D721Med (cell line): ENCODE results near the gene INO80B.
A peak's percentile ranks its signal among the peaks of the same experiment; 100 is the strongest.

Experiments used
- DNase-seq: peaks from one replicate; pipeline ENCODE4 v3.0.0; 2011; ENCODE audit warnings: low spot score; ENCODE audit not compliant: insufficient read length
- FAIRE-seq: peaks from 2 replicates; lab custom pipeline; 2011; peaks lifted over from hg19 to GRCh38; lab: Jason Lieb, UNC
- TF ChIP-seq, protein P1 (sequence below): IDR thresholded peaks from 2 replicates; pipeline ENCODE4 v1.5.1; 2012; ENCODE audit warnings: mild to moderate bottlenecking, control low read depth; ENCODE audit not compliant: insufficient read depth; ENCODE audit errors: missing control alignments

INO80B gene

DNA sequence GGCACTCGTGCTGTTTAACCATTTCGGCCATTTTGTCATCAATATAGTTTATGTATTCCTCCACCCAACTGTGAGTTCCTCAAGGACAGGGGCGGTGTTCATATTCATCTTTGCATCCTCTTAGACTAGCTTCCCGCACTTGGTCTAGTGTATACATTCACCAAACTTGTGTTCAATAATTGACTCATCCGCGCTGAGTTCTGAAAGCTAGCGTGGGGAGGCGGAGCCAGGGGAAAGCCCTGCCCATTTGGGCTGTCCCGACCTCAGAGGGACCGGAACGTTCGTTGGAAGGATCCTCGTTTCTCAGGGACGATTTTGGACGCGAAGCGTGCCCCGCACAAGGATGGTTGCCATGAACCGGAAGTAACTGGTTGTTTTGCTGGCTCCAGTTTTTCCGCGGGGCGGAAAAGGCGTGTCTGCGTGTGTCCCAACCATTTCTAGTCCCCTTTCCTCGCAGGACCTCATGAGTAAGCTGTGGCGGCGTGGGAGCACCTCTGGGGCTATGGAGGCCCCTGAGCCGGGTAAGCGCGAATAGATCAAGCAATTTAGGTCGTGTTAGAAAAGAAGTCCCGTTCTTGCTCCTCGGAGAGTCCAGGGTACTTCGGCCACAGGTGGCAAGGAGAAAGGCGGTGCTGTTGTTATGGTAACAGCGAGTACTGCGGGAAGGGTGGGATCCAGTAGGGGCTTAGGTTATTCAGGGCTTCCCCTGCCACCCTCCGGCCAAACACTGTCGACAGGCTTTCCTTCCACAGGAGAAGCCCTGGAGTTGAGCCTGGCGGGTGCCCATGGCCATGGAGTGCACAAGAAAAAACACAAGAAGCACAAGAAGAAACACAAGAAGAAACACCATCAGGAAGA, at the start of gene INO80B:
Gene INO80B (plus strand): TSS at position 434 of the 858 bp plus-strand sequence. CDS start 30 bp downstream, at position 464.
- FAIRE-seq (peak; percentile 64), DNase-seq (no peak)
- TF ChIP-seq, protein P1, sequence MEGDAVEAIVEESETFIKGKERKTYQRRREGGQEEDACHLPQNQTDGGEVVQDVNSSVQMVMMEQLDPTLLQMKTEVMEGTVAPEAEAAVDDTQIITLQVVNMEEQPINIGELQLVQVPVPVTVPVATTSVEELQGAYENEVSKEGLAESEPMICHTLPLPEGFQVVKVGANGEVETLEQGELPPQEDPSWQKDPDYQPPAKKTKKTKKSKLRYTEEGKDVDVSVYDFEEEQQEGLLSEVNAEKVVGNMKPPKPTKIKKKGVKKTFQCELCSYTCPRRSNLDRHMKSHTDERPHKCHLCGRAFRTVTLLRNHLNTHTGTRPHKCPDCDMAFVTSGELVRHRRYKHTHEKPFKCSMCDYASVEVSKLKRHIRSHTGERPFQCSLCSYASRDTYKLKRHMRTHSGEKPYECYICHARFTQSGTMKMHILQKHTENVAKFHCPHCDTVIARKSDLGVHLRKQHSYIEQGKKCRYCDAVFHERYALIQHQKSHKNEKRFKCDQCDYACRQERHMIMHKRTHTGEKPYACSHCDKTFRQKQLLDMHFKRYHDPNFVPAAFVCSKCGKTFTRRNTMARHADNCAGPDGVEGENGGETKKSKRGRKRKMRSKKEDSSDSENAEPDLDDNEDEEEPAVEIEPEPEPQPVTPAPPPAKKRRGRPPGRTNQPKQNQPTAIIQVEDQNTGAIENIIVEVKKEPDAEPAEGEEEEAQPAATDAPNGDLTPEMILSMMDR, result no peak

DNA sequence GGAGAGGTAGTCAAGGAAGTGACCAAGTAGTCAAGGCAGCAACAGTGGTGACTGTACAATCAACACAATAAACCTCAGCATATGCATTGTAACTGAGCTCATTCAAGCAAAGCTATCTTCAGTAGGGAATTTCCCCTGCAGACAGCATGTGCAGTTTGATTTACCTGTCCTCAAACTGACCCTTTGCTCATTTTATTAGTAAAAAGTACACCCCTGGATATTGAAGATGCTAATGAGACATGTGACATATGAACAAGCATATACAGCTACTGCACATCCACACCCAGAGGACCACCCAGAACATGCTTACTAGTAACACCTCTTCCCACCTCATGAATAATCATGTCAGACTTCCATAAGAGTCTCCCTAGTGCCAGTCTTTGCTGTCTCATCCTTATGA, 48.9 kb upstream of the INO80B start:
- TF ChIP-seq, protein P1, result no peak
- no peak for FAIRE-seq
- DNase-seq, result no peak

DNA sequence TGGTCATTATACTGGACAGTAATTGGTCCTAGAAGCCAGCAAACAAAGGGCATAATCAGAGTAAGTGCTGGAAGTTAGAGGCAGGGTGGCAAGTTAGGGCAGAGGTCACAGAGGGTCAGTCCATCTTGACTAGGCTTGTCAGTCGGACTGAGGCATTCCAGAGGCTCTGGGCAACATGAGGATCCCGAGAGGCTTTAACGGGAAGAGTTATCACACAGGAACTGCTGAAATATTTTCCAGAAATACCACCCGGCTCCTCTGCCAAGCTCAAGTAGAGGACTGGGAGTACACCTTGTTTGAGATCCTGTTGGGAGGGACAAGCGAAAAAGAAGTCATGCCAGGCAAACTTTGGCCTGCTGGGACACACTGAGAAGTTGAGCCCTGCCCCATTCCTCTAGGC, 47.2 kb upstream of the INO80B start:
- TF ChIP-seq, protein P1, result no peak
- DNase-seq, result no peak
- no peak for FAIRE-seq

DNA sequence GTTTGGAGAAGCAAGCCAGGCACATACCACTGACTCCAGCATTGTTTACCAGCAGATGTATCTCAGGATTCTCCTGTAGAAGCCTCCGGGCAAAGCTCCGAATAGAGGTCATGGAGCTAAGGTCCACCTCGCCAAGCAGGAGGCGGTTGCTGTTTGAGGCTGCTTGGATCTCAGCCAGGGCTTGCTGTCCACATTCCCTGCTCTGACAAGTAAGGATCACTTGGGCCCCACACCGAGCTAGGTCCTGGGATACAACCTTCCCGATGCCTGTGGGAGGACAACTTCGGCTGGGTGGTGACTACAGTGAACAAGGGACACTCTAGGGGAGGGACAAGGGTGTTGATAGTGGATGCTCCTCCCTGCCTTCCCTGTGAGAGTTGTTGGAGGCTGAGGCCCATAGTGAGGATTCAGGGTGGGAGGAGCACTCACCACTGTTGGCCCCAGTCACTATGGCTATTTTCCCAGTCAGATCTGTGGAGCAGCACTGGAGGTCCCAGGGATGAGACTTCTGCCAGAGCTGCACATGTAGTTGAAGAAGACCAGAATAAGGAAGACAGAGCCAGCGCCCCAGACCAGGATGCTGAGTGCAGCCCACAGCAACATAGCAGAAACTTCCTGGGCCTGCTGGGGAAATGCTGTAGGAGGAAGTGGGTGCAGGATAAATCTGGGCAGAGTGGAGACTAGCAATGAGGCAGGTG, 41.7 kb upstream of the INO80B start:
- TF ChIP-seq, protein P1, result no peak
- FAIRE-seq, result no peak
- DNase-seq, result no peak

DNA sequence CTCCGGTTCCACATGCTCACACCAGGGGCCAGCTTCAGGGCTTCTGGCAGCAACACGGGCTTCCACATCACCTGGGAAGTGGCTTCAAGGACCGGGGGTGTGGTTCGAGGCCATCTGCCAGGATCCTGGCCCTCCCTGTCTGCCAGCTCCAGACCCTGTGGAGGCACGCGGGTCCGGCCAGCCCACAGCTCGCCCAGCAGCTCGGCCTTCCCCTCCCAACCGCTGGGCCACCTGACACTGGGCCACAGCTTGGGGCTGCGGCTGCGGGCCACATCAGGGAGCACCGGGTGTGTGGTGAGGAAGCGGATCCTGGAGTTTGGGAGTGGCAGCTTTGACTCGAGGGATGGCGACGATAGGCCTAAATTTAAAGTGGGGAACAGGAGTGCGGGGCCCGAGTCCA, 40.4 kb upstream of the INO80B start:
- FAIRE-seq, result no peak
- TF ChIP-seq, protein P1, result no peak
- peak; percentile 15 for DNase-seq

DNA sequence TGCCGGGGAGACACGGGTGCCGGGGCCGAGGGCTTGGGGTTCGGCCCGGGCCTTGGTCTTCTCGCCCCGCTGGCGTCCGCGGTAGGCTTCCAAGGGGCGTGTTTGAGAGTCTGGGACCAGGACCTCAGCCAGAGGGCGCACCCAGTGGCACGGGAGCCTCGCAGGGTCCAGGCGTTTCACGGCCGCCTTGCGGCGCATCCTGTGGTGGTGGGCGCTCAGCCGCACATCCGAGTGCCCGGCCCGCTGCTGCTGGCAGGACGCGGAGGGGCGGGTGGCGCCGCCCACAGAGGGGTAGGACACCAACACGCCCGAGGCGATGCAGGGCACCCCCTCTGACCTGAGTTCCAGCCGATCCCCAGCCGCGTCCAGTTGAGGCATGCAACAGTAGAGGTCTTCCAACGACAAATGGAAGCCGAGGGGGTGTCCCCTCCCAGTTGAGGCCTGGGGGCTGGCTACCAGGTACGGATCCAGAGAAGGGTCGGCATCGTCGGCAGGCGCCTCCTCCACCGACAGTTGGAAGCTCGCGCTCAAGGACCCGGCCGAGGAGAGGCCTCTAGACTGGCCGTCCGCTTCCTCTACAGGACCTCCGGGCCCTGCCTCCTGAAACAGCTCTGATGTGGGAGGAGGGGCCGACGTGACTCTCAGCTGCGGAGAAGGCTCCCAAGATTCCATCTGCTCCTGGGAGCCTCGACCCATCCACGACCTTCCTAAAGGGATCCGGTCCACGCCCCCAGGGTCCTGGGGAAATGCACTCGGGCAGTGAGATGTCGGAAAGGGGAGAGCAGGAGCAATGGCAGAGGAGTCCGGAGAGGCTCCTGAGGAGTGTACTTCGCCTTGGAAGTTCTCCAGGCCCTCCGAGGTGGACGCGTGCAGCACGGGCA, 39.8 kb upstream of the INO80B start:
- TF ChIP-seq, protein P1, result no peak
- FAIRE-seq (no peak), DNase-seq (peak; percentile 15)
